ENCODE data around the gene WWP2.

Gene WWP2

DNA sequence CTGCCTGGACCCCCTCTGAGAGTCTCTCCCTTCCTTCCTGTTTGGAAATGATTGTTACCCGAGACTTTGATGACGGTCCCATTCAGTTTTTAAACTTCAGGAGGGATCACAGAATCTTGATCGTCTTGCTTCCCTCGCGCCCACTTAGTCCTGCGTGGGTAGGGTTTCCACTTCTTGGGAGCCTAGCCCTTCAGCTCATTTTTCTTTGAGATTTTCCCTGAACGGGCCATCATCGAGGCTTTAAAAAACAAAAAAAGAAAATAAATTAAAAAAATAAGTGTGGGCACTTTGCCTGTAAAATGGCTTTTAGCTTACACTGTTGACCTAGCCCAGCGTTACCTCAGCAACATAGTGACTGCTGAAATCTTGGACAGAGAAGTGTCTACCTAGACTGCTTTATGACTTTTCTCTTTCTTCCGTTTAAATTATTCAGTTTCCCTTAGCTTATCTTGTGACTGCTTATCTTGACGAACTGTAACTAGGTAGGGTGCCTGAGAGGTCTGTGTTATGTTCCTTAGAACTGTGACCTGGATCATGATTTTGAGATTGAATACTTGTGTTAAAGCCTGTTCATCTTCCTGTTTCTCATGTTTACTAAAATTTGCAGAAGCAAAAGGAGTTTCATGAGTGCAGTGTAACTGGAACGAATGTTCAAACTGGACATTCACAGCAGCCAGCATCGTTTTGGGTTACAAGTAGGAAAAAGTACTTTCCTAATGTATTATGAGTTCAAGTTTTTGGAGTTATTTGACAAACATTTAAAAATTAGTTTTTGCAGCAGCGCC, 874 bp downstream of the WWP2 start:
- no peaks in the 10 kb centered on the region for H3K9me2 ChIP-seq (replicated peaks; ENCODE audit: insufficient read depth, low read length)
- H3K4me3 ChIP-seq (ENCODE audit: low read length) = peak overlapping the region; percentile 95
- H3K27ac ChIP-seq (ENCODE audit: low read length) = peak overlapping the region; percentile 72; the same call in 1 of the 2 replicates
- H3K27me3 ChIP-seq (replicated peaks; ENCODE audit: insufficient read depth, low read length) = no peaks in the 10 kb centered on the region
- DNase-seq = peak; percentile 43
- peaks cover 57% of the 10 kb centered on the region for H3K79me2 ChIP-seq (ENCODE audit: low read length)
- TF ChIP-seq, protein P1, sequence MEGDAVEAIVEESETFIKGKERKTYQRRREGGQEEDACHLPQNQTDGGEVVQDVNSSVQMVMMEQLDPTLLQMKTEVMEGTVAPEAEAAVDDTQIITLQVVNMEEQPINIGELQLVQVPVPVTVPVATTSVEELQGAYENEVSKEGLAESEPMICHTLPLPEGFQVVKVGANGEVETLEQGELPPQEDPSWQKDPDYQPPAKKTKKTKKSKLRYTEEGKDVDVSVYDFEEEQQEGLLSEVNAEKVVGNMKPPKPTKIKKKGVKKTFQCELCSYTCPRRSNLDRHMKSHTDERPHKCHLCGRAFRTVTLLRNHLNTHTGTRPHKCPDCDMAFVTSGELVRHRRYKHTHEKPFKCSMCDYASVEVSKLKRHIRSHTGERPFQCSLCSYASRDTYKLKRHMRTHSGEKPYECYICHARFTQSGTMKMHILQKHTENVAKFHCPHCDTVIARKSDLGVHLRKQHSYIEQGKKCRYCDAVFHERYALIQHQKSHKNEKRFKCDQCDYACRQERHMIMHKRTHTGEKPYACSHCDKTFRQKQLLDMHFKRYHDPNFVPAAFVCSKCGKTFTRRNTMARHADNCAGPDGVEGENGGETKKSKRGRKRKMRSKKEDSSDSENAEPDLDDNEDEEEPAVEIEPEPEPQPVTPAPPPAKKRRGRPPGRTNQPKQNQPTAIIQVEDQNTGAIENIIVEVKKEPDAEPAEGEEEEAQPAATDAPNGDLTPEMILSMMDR (IDR thresholded peaks at IDR 0.05; ENCODE audit: low read length) = no peak
- TF ChIP-seq EZH2phosphoT487 (IDR thresholded peaks at IDR 0.05; ENCODE audit: low read length) (no peak), EZH2 (optimal IDR thresholded peaks at IDR 0.05; ENCODE audit: low read depth, low read length) (no peak)
- H4K20me1 ChIP-seq (ENCODE audit: insufficient read depth, low read length) = no peaks in the 10 kb centered on the region
- no peaks in the 10 kb centered on the region for H3K9me3 ChIP-seq (replicated peaks; ENCODE audit: insufficient read depth, low read length)
- no peaks in the 10 kb centered on the region for H3K36me3 ChIP-seq (replicated peaks; ENCODE audit: insufficient read depth, low read length)
- H2AFZ ChIP-seq (ENCODE audit: low read length) = peak overlapping the region; percentile 71
- H3K4me1 ChIP-seq (ENCODE audit: low read length) = peaks cover 13% of the 10 kb centered on the region
- H3F3A ChIP-seq (ENCODE audit: insufficient read depth, low read length) = peaks cover 14% of the 10 kb centered on the region; the same call in 1 of the 2 replicates
- H3K9ac ChIP-seq (ENCODE audit: low read length) = peak overlapping the region; percentile 93
- peak overlapping the region; percentile 70 for H3K4me2 ChIP-seq (ENCODE audit: low read depth, low read length)

DNA sequence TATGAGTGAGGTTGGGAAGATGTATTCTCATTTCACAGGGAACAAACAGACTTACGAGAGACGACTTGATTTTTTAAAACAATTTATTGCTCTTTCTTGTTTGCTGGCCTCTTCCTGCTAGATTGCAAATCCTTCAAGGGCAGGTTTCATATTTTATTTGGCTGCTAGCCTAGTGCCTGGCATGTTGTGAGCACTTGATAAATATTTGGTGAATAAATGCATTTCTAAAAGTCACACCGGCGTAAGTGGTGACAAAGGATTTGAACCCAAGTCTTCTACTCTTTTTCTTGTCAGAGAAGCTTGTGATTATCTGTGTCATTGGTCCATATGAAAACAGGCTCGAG, 1.4 kb downstream of the WWP2 start:
- H4K20me1 ChIP-seq (ENCODE audit: insufficient read depth, low read length) = peaks cover under 1% of the 10 kb centered on the region; the same call in 1 of the 2 replicates
- H2AFZ ChIP-seq (ENCODE audit: low read length) = no peak overlapping the region
- H3K4me1 ChIP-seq (ENCODE audit: low read length) = peaks cover 13% of the 10 kb centered on the region
- TF ChIP-seq, protein P1 (IDR thresholded peaks at IDR 0.05; ENCODE audit: low read length) = no peak
- no peaks in the 10 kb centered on the region for H3K36me3 ChIP-seq (replicated peaks; ENCODE audit: insufficient read depth, low read length)
- H3F3A ChIP-seq (ENCODE audit: insufficient read depth, low read length) = peaks cover 14% of the 10 kb centered on the region; the same call in 1 of the 2 replicates
- no peaks in the 10 kb centered on the region for H3K9me2 ChIP-seq (replicated peaks; ENCODE audit: insufficient read depth, low read length)
- H3K9me3 ChIP-seq (replicated peaks; ENCODE audit: insufficient read depth, low read length) = no peaks in the 10 kb centered on the region
- H3K9ac ChIP-seq (ENCODE audit: low read length) = peak overlapping the region; percentile 93; the same call in 1 of the 2 replicates
- H3K27ac ChIP-seq (ENCODE audit: low read length) = peak overlapping the region; percentile 72; the same call in 1 of the 2 replicates
- H3K4me2 ChIP-seq (ENCODE audit: low read depth, low read length) = peak overlapping the region; percentile 70
- peaks cover 62% of the 10 kb centered on the region for H3K79me2 ChIP-seq (ENCODE audit: low read length)
- H3K27me3 ChIP-seq (replicated peaks; ENCODE audit: insufficient read depth, low read length) = no peaks in the 10 kb centered on the region
- peak overlapping the region; percentile 95 for H3K4me3 ChIP-seq (ENCODE audit: low read length)
- no peak for DNase-seq

DNA sequence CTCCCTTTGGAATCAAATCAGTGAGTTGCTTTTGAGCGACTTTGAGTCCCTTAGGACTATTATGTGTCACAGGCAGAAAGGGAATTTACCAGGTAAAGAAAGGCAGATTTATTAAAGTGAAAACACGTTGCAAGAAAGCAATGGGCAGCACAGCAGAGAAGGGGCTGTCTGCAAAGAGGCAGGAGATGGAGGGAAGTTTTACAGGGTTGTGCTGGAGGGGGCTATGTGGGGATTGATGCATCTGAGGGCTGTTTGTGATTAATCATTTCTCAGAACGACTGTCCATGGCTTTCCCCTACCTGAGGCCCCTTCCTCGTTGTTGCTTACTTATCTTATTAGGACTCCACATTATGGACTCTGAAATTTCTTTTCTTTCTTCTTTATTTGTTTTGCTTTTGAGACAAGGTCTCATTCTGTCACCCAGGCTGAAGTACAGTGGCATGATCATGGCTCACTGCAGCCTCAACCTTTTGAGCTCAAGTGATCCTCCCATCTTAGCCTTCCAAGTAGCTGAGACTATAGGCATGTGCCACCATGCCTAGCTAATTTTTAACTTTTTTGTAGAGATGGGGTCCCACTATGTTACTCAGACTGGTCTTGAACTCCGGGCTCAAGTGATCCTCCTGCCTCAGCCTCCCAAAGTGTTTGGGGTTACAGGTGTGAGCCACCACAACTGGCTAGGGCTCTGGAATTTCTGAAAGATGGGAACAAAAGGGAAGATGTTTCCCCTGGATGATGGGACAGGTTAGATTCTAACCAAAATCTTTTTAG, 5.5 kb downstream of the WWP2 start:
- no peak for DNase-seq
- Histone ChIP-seq H3F3A (ENCODE audit: insufficient read depth, low read length) (peaks cover 9% of the 10 kb centered on the region; the same call in 1 of the 2 replicates), H3K9me2 (replicated peaks; ENCODE audit: insufficient read depth, low read length) (no peaks in the 10 kb centered on the region), H4K20me1 (ENCODE audit: insufficient read depth, low read length) (peaks cover 7% of the 10 kb centered on the region), H3K36me3 (replicated peaks; ENCODE audit: insufficient read depth, low read length) (no peaks in the 10 kb centered on the region), H3K27me3 (replicated peaks; ENCODE audit: insufficient read depth, low read length) (no peaks in the 10 kb centered on the region), H3K9ac (ENCODE audit: low read length) (no peak overlapping the region), H3K27ac (ENCODE audit: low read length) (no peak overlapping the region), H3K9me3 (replicated peaks; ENCODE audit: insufficient read depth, low read length) (no peaks in the 10 kb centered on the region), H3K4me3 (ENCODE audit: low read length) (no peak overlapping the region), H3K79me2 (ENCODE audit: low read length) (peaks cover 99% of the 10 kb centered on the region), H3K4me1 (ENCODE audit: low read length) (peaks cover 7% of the 10 kb centered on the region; the same call in 1 of the 2 replicates), H3K4me2 (ENCODE audit: low read depth, low read length) (no peak overlapping the region), H2AFZ (ENCODE audit: low read length) (no peak overlapping the region)
- TF ChIP-seq, protein P1 (IDR thresholded peaks at IDR 0.05; ENCODE audit: low read length) = no peak

Measured in MM.1S (cell line).